Colon (tissue), 2 donors: ENCODE measurements around the gene ABCC5.

Experiments
- FAIRE-seq: peaks from 2 replicates; lab custom pipeline; 2012; peaks lifted over from hg19 to GRCh38; lab: Jason Lieb, UNC
- donor health status: control.
- donor health status: control.

The ABCC5 gene

GRCh38 chr3:183922421-183922820 lies 95.3 kb downstream of the ABCC5 start:
- FAIRE-seq, result no peak

- no peak for FAIRE-seq
Measured at GRCh38 chr3:183921096-183921495, 96.6 kb downstream of the ABCC5 start.

GRCh38 chr3:183920416-183920815 lies 97.3 kb downstream of the ABCC5 start:
- no peak for FAIRE-seq

GRCh38 chr3:183918178-183918577 lies 99.5 kb downstream of the ABCC5 start:
- FAIRE-seq, result no peak

GRCh38 chr3:183917776-183918175 lies 99.9 kb downstream of the ABCC5 start:
- FAIRE-seq, result no peak

GRCh38 chr3:183914856-183915255 lies 102.8 kb downstream of the ABCC5 start:
- no peak for FAIRE-seq

GRCh38 chr3:183913580-183913920 lies 104.1 kb downstream of the ABCC5 start:
- no peak for FAIRE-seq

GRCh38 chr3:183912895-183913579 lies 104.6 kb downstream of the ABCC5 start:
- FAIRE-seq, result no peak

GRCh38 chr3:183911763-183912506 lies 105.7 kb downstream of the ABCC5 start:
- FAIRE-seq, result no peak

- no peak for FAIRE-seq
Measured at GRCh38 chr3:183911087-183911486, 106.6 kb downstream of the ABCC5 start.

GRCh38 chr3:183909030-183909600 lies 108.6 kb downstream of the ABCC5 start:
- no peak for FAIRE-seq

GRCh38 chr3:183907911-183908331 lies 109.8 kb downstream of the ABCC5 start:
- FAIRE-seq, result no peak

- FAIRE-seq, result no peak
Measured at GRCh38 chr3:183907176-183907575, 110.5 kb downstream of the ABCC5 start.

- FAIRE-seq, result no peak
Measured at GRCh38 chr3:183906234-183906921, 111.3 kb downstream of the ABCC5 start.

GRCh38 chr3:183904833-183905780 lies 112.6 kb downstream of the ABCC5 start:
- FAIRE-seq, result no peak

GRCh38 chr3:183898028-183898431 lies 119.7 kb downstream of the ABCC5 start:
- no peak for FAIRE-seq

- FAIRE-seq, result no peak
Measured at GRCh38 chr3:183897606-183898005, 120.1 kb downstream of the ABCC5 start.

- FAIRE-seq, result no peak
Measured at GRCh38 chr3:183896610-183897009, 121.1 kb downstream of the ABCC5 start.

GRCh38 chr3:183896184-183896583 lies 121.5 kb downstream of the ABCC5 start:
- FAIRE-seq, result no peak

- FAIRE-seq, result no peak
Measured at GRCh38 chr3:183895774-183896173, 121.9 kb downstream of the ABCC5 start.

- no peak for FAIRE-seq
Measured at GRCh38 chr3:183895296-183895695, 122.4 kb downstream of the ABCC5 start.
